Measurements from ENCODE around the gene EDRF1. TPM values are rescaled to one million over a fixed set of nuclear protein-coding genes. Genes with fewer than 3 reads are reported as not detected.

EDRF1 gene
- total RNA-seq, 4 donors from 2014 or later: 7.8 to 22.1 (median 15.8) TPM

DNA sequence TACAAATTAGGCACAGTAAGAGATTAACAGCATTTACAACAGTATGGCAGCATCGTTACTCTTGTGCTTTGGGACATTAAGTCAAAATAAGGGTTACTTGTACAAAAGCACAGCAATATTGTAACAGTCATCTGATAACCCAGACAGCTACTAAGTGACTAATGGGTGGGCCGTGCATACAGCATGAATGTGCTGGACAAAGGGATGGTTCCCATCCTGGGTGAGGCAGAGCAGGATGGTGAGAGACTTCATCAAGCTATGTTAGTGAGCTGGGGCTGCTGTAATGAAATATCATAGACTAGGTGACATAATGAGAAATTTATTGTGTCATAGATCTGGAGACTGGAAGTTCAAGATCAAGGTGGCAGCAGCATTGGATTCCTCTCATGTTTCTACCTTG lies 25.4 kb downstream of the EDRF1 start:
- ATAC-seq: no peak
- WGBS, 2 donors (ENCODE audit: low coverage in 1 of 2): 83 to 100% methylated on average over 2 of the region's 2 CpGs

DNA sequence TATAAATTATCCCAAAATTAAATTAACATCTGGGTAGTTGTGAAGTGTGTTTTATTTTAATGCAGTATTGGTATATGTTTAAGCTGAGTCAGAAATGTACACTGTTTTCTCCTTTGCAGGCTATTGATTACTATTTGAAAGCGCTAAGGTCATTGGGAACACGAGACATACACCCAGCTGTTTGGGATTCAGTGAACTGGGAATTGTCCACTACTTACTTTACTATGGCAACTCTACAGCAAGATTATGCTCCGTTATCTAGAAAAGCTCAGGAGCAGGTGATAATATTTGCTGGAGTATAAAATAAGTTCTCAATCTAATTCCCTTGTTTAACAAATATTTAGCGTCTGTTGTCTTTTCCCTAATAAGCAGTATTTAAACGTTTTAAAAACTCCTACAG lies 27.9 kb downstream of the EDRF1 start:
- ATAC-seq: no peak
- Histone ChIP-seq H3K4me1 (no peaks in the 10 kb centered on the region), H3K27me3 (no peaks in the 10 kb centered on the region), H3K4me3 (no peak overlapping the region), H3K27ac (no peak overlapping the region), H3K9me3 (no peaks in the 10 kb centered on the region), H3K36me3 (peaks cover 7 to 96% of the 10 kb centered on the region in 2 donors)
- whole genome bisulfite sequencing, 2 donors (ENCODE audit: low coverage in 1 of 2): 85 to 90% methylated on average over 5 of the region's 5 CpGs
- TF ChIP-seq, protein P1, sequence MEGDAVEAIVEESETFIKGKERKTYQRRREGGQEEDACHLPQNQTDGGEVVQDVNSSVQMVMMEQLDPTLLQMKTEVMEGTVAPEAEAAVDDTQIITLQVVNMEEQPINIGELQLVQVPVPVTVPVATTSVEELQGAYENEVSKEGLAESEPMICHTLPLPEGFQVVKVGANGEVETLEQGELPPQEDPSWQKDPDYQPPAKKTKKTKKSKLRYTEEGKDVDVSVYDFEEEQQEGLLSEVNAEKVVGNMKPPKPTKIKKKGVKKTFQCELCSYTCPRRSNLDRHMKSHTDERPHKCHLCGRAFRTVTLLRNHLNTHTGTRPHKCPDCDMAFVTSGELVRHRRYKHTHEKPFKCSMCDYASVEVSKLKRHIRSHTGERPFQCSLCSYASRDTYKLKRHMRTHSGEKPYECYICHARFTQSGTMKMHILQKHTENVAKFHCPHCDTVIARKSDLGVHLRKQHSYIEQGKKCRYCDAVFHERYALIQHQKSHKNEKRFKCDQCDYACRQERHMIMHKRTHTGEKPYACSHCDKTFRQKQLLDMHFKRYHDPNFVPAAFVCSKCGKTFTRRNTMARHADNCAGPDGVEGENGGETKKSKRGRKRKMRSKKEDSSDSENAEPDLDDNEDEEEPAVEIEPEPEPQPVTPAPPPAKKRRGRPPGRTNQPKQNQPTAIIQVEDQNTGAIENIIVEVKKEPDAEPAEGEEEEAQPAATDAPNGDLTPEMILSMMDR (IDR thresholded peaks at IDR 0.05): no peak
- TF ChIP-seq POLR2AphosphoS5 (IDR thresholded peaks at IDR 0.05) (no peak), EP300 (IDR thresholded peaks at IDR 0.05) (no peak), POLR2A (IDR thresholded peaks at IDR 0.05) (no peak)

More for the DNA sequence above, 25.4 kb downstream of the EDRF1 start:
- Histone ChIP-seq H3K4me3 (no peak overlapping the region), H3K9me3 (no peaks in the 10 kb centered on the region), H3K36me3 (peaks cover 12 to 95% of the 10 kb centered on the region in 2 donors), H3K27me3 (no peaks in the 10 kb centered on the region), H3K27ac (no peak overlapping the region), H3K4me1 (no peaks in the 10 kb centered on the region)
- TF ChIP-seq EP300 (IDR thresholded peaks at IDR 0.05): no peak
- no peak for TF ChIP-seq POLR2AphosphoS5 (IDR thresholded peaks at IDR 0.05)
- TF ChIP-seq POLR2A (IDR thresholded peaks at IDR 0.05): no peak
- TF ChIP-seq, protein P1 (IDR thresholded peaks at IDR 0.05): no peak

DNA sequence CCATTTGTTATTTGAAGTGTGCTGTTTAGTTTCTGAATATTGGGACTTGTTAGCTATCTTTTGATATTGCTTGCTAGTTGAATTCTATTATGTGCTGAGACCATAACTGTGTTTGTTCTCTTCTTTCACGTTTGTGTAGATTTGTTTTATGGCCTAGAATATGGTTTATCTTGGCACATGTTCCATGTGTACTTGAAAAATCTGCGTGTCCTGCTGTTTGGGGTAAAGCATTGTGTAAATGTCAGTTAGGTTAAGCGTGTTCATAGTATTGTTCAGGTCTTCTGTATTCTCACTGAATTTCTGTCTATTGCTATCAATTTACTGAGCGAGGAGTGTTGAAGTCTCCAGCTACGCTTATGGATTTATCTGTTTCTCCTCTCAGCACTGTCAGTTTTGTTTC lies 36.7 kb downstream of the EDRF1 start:
- WGBS, 2 donors (ENCODE audit: low coverage in 1 of 2): 75 to 89% methylated on average over 5 of the region's 5 CpGs
- Histone ChIP-seq H3K27ac (no peak overlapping the region), H3K27me3 (no peaks in the 10 kb centered on the region), H3K36me3 (peaks cover 0 to 94% of the 10 kb centered on the region in 2 donors), H3K9me3 (no peaks in the 10 kb centered on the region), H3K4me3 (no peak overlapping the region), H3K4me1 (no peaks in the 10 kb centered on the region)
- TF ChIP-seq, protein P1 (IDR thresholded peaks at IDR 0.05): no peak
- TF ChIP-seq EP300 (IDR thresholded peaks at IDR 0.05): no peak
- TF ChIP-seq POLR2A (IDR thresholded peaks at IDR 0.05): no peak
- no peak for TF ChIP-seq POLR2AphosphoS5 (IDR thresholded peaks at IDR 0.05)
- no peak for ATAC-seq

DNA sequence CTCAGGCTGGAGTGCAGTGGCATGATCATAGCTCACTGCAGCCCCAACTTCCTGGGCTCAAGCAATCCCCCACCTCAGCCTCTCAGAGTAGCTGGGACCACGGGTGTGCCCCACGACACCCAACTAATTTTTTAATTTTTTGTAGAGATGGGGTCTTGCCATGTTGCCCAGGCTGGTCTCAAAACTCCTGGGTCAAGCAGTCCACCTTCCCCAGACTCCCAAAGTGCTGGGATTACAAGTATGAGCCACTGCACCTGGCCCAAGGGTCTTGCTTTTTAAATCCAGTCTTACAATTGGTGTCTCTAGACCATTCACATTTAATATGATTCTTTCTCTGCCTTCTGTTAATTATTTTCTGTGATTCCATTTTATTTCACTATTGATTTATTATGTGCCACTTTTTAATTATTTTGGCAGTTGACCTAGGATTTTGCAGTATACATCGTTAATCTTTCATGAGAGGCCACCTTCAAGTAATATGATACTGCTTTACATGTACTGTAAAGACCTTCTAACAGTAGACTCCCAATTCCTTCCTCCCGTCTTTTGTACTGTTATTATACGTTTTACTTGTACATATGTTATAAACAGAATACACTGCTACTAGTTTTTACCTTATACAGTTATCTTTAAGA lies 37.5 kb downstream of the EDRF1 start:
- Histone ChIP-seq H3K4me1 (no peaks in the 10 kb centered on the region), H3K4me3 (no peak overlapping the region), H3K9me3 (no peaks in the 10 kb centered on the region), H3K36me3 (peaks cover 0 to 94% of the 10 kb centered on the region in 2 donors), H3K27me3 (no peaks in the 10 kb centered on the region), H3K27ac (no peak overlapping the region)
- TF ChIP-seq, protein P1 (IDR thresholded peaks at IDR 0.05): no peak
- TF ChIP-seq EP300 (IDR thresholded peaks at IDR 0.05) (no peak), POLR2A (IDR thresholded peaks at IDR 0.05) (no peak), POLR2AphosphoS5 (IDR thresholded peaks at IDR 0.05) (no peak)
- 77 to 91% methylated on average over 4 to 5 of the region's 5 CpGs for WGBS, 2 donors (ENCODE audit: low coverage in 1 of 2)
- ATAC-seq: no peak

DNA sequence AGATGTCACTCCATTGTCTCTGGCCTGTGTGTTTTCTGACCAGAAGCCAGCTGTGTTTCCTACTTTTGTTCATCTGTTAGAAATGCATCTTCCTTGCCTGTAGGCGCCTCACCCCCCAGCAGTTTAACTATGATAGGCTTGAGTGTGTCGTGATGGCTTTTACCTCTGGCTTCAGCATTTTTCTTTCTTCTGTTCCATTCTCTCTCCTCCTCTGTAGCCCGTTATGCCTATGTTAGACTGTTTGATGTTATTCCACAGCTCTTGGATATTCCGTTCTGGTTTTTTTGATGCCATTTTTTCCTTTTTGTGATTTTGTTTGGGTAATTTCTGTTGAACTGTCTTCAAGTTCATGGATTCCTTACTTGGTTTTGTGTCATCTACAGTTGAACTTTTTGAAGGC lies 38.2 kb downstream of the EDRF1 start:
- Histone ChIP-seq H3K27me3 (no peaks in the 10 kb centered on the region), H3K9me3 (no peaks in the 10 kb centered on the region), H3K27ac (no peak overlapping the region), H3K4me1 (no peaks in the 10 kb centered on the region), H3K36me3 (peaks cover 0 to 94% of the 10 kb centered on the region in 2 donors), H3K4me3 (no peak overlapping the region)
- 87 to 96% methylated on average over 4 of the region's 4 CpGs for WGBS, 2 donors (ENCODE audit: low coverage in 1 of 2)
- no peak for ATAC-seq
- no peak for TF ChIP-seq EP300 (IDR thresholded peaks at IDR 0.05)
- TF ChIP-seq, protein P1 (IDR thresholded peaks at IDR 0.05): no peak
- no peak for TF ChIP-seq POLR2A (IDR thresholded peaks at IDR 0.05)
- no peak for TF ChIP-seq POLR2AphosphoS5 (IDR thresholded peaks at IDR 0.05)

All from gastroesophageal sphincter (tissue), 4 donors.